Renal pelvis (tissue), 12 donors: Measurements from ENCODE around the gene PTN. TPM values are rescaled to one million over a fixed set of nuclear protein-coding genes. Genes with fewer than 3 reads are reported as not detected.
A peak's percentile ranks its signal among the peaks of the same experiment; 100 is the strongest.

ENCODE experiments used
- DNase-seq: peaks from one replicate; pipeline ENCODE4 v3.0.0-alpha.2; 2013
- long read RNA-seq, 16 experiments: transcript quantifications; one replicate each; lab custom pipeline, GENCODE V29; 2026
- polyA plus RNA-seq, 3 donors: library from polyadenylated mRNA; unstranded; fragments of 120-200 nt; gene quantifications; one replicate each; pipeline ENCODE4 v1.2.1, GENCODE V29; 2013; ENCODE audit not compliant: insufficient read length in 3 of 3

The PTN gene, protein sequence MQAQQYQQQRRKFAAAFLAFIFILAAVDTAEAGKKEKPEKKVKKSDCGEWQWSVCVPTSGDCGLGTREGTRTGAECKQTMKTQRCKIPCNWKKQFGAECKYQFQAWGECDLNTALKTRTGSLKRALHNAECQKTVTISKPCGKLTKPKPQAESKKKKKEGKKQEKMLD
- polyA plus RNA-seq: 100 to 1,000 TPM; 135 to 200 (median 141) TPM
- long read RNA-seq, donor 1, transcript PTN-201 (5 exons, 1,614 nt): major isoform, 76 of 127 reads
- long read RNA-seq, donor 1, partial matches to known transcripts: 37 of 127 reads
- long read RNA-seq, donor 1, other reads (novel, unspliced or antisense): 14 of 127 reads
- long read RNA-seq, donor 2, transcript PTN-201 (5 exons, 1,614 nt): major isoform, 102 of 198 reads
- long read RNA-seq, donor 2, partial matches to known transcripts: 74 of 198 reads
- long read RNA-seq, donor 2, other reads (novel, unspliced or antisense): 22 of 198 reads
- long read RNA-seq, donor 3, transcript PTN-201 (5 exons, 1,614 nt): major isoform, 91 of 199 reads
- long read RNA-seq, donor 3, partial matches to known transcripts: 88 of 199 reads
- long read RNA-seq, donor 3, other reads (novel, unspliced or antisense): 20 of 199 reads
- long read RNA-seq, donor 4, transcript PTN-201 (5 exons, 1,614 nt): major isoform, 83 of 153 reads
- long read RNA-seq, donor 4, partial matches to known transcripts: 56 of 153 reads
- long read RNA-seq, donor 4, other reads (novel, unspliced or antisense): 14 of 153 reads
- long read RNA-seq, donor 5, transcript PTN-201 (5 exons, 1,614 nt): major isoform, 34 of 107 reads
- long read RNA-seq, donor 5, partial matches to known transcripts: 65 of 107 reads
- long read RNA-seq, donor 5, other reads (novel, unspliced or antisense): 8 of 107 reads
- long read RNA-seq, donor 6, transcript PTN-201 (5 exons, 1,614 nt): major isoform, 45 of 85 reads
- long read RNA-seq, donor 6, partial matches to known transcripts: 34 of 85 reads
- long read RNA-seq, donor 6, other reads (novel, unspliced or antisense): 6 of 85 reads
- long read RNA-seq, donor 7, transcript PTN-201 (5 exons, 1,614 nt): major isoform, 57 of 239 reads
- long read RNA-seq, donor 7, partial matches to known transcripts: 170 of 239 reads
- long read RNA-seq, donor 7, other reads (novel, unspliced or antisense): 11 of 239 reads
- long read RNA-seq, donor 8, transcript PTN-201 (5 exons, 1,614 nt): major isoform, 37 of 58 reads
- long read RNA-seq, donor 8, partial matches to known transcripts: 21 of 58 reads
- long read RNA-seq, donor 8, other reads (novel, unspliced or antisense): 0 of 58 reads
- long read RNA-seq, donor 9, transcript PTN-201 (5 exons, 1,614 nt): major isoform, 114 of 314 reads
- long read RNA-seq, donor 9, partial matches to known transcripts: 200 of 314 reads
- long read RNA-seq, donor 9, other reads (novel, unspliced or antisense): 0 of 314 reads
- long read RNA-seq, donor 10, transcript PTN-201 (5 exons, 1,614 nt): major isoform, 50 of 117 reads
- long read RNA-seq, donor 10, partial matches to known transcripts: 67 of 117 reads
- long read RNA-seq, donor 10, other reads (novel, unspliced or antisense): 0 of 117 reads
- long read RNA-seq, donor 11, transcript PTN-201 (5 exons, 1,614 nt): major isoform, 50 of 119 reads
- long read RNA-seq, donor 11, partial matches to known transcripts: 69 of 119 reads
- long read RNA-seq, donor 11, other reads (novel, unspliced or antisense): 0 of 119 reads
- long read RNA-seq, donor 12, transcript PTN-201 (5 exons, 1,614 nt): major isoform, 75 of 264 reads
- long read RNA-seq, donor 12, partial matches to known transcripts: 175 of 264 reads
- long read RNA-seq, donor 12, other reads (novel, unspliced or antisense): 14 of 264 reads
- long read RNA-seq, donor 13, transcript PTN-201 (5 exons, 1,614 nt): major isoform, 29 of 103 reads
- long read RNA-seq, donor 13, partial matches to known transcripts: 67 of 103 reads
- long read RNA-seq, donor 13, other reads (novel, unspliced or antisense): 7 of 103 reads
- long read RNA-seq, donor 14, transcript PTN-201 (5 exons, 1,614 nt): major isoform, 80 of 269 reads
- long read RNA-seq, donor 14, partial matches to known transcripts: 176 of 269 reads
- long read RNA-seq, donor 14, other reads (novel, unspliced or antisense): 13 of 269 reads
- long read RNA-seq, donor 15, transcript PTN-201 (5 exons, 1,614 nt): major isoform, 71 of 148 reads
- long read RNA-seq, donor 15, partial matches to known transcripts: 68 of 148 reads
- long read RNA-seq, donor 15, other reads (novel, unspliced or antisense): 8 of 148 reads
- long read RNA-seq, donor 16, transcript PTN-201 (5 exons, 1,614 nt): major isoform, 103 of 218 reads
- long read RNA-seq, donor 16, partial matches to known transcripts: 100 of 218 reads
- long read RNA-seq, donor 16, other reads (novel, unspliced or antisense): 15 of 218 reads

DNA sequence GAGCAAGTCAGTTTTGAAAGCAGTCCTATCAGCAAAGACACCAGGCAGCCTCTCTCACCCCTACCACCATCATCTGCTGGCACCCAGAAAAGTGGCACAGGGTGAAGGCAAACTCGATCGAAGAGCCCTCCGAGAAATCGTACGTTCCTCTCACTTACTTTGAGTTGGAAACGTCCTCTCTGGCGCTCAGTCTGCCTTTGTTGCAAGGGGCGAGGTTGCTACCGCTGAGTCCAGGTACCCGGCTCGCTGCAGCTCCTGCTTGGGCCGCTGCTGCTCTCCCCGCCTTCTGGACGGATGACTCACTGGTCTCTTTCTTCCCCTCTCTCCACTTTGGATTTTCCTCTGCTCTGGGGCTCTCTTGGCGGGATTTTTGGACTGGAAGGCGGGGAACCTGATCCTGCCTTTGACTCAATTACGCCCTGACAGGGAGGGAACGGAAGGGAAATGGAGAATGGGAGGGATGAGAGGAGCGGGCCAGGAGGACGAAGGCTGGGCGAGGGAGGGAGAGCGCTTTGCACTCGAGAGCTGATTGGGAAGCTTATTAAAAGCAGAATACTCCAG, at the start of gene PTN:
Gene PTN (minus strand): TSS at position 453 of the 561 bp plus-strand sequence. CDS start 88,760 bp downstream, outside the sequence.
- DNase-seq: peak; percentile 70

DNA sequence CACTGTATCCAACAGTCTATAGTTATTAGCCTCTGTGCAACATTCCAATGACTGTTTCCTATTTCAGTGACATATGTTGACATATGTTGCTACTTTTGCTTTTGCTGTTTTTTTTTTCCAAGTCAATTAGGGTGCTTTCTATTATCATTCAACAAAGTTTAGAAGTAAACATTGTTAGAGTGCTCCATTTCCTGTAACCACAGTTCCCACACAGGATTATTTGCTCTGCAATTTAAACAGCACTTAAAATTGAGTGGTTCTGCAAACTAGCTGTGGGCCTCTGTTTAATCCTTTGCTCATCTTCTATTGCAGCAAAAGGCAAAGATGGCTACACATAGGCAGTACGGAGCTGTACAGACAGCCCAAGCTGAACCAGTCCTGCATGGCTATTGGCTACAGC, 46.5 kb upstream of the PTN start:
- no peak for DNase-seq

DNA sequence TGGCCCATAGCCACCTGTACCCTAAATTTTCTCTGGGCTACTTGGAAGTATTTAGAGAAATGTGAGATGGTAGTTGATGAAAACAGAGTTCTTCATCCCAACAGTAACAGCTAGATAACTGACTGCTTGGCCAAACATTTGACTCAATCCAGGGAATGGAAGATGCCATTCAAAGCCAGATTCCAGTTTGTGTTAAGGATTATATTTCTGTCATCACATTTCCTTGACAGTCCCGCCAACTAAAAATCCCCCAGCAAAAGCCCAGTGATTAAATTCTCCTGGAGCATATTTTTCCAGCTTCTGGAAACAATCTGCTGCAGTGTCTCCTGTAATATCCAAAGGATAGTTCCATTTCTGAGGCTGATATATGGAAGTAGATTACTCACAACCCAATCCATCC, 45.4 kb upstream of the PTN start:
- no peak for DNase-seq

DNA sequence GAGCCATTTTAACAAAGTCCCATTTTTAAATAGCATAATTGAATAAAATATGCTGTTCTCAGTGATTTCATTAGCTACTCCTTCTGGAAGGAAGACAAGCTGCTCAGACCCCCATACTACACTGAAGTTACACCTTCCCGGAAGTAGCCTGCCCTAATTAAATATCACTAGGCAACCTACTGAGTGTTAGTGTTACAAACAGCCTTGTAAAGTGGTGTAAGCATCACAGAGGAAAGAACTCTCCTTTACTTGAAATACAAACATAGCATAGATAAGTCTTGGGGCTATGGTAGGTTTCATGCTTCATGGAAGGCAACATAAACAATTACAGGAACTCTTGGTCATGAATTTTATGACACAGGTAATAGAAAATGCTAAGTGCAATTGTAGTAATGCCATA, 43.4 kb upstream of the PTN start:
- DNase-seq: no peak

DNA sequence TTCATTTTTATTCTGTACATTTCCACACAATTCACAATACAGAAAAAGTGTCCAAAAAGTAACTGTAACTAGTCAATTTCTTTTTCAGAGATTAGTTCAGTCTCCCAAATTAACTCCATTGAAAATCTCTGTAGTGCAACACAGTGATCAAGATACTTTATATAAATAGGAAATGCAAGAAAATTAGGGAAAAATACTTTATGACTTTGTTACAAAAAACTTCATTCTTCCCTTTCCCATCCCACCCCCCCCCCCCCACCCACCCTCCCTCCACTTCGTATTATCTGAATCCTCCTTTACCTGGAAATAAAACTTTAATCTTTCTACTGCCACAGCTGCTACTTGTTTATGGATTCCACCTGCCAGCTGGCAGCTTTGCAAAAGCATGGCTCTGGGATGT, 37.5 kb upstream of the PTN start:
- DNase-seq: no peak

DNA sequence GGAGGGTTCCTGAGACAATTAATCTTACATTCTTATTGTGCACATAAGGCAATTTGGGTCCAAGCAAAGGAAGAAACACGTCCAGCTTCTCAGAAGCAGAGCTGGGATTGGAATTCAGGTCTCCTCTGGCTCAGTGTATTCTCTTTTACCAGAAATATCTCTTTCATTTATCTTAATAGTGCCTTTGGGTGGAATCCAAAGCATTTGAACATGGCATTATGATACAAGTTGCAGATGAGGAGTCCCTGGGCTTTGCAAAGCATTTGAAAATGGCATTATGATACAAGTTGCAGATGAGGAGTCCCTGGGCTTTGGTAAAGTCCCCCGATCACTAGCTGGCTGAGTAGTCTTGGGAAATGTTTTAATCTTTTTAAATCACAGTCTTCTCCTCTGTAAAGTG, 30.0 kb upstream of the PTN start:
- no peak for DNase-seq

DNA sequence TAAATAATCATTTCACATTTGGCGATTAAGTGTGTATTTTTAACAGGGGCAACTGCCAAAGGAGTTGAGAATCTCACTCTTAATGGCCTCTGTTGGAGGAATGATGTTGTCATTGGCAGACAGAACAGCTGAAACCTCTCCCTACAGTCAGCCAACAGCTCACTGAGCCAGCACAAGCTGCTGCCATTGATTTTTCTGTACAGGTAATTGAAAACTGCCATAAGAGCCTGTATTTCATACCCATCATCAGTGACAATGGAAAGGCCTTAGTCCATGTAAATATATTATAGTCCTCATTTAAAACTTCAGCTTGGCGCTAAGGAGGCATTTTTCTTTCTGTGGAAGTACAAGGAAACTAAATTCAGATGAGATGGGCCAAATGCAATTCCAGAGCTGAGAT, 28.1 kb upstream of the PTN start:
- no peak for DNase-seq

DNA sequence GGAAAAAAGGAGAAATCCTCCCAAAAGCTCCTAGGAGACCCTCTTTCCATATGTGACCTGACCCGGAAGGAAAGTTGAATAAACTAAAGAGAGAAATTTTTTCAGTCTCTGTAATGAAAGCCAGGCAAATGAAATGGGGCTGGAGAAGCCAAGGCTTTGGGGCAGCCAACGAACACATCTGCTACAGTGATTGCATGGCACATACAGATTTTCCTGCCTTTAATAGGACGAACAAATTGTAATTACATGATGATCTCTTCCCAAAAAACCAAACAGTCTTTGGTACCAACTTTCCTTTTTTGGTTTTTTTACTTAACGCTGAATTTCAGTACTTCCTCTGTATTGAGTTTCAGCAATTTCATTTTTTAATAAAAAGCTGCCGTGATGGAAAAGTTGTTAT, 23.5 kb upstream of the PTN start:
- DNase-seq: no peak

DNA sequence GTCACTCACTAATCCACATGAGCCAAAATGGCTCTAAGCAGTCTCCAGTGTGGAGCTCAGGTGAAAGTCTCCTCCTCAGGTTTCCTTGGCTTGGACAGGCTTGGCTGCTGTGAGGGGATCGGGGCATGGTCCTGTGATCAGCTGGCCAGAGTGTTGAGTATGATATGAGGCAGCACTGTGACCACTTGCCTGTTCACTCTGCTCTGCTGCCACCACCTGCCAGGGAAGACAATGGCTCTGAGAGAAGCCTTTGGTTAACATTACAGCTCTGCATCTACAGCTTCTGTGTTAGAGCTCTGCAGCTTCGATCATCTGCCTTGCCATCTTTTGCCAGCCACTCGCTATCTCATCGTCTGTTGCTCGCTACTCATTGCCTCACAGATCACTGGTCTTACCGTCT, 20.1 kb upstream of the PTN start:
- no peak for DNase-seq

DNA sequence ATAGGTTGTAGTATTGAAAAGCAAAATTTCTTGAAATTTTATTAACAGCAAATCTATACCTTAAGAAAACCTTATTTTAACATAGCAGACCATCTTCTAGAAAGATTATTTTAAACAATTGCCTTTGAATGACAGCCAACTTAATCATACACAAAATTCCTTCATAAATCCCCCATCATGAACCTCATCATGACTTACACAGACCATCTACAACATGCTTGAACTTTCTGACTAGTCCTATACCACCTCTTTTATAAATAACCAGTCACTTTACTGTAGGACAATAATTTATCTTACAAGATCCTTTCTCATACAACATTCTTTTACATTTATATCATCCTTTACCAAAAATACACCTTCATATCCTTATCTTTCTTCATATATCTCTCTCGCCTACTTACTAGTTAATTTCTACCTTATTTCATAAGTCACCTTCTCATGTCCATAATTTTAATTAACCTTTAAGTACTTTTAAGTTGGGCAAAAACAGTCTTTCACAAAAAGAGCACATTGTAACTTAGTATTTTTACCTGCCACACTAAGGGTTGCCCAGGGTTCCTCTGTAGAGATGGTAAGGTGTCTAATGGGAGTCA, 16.6 kb upstream of the PTN start:
- DNase-seq: no peak

DNA sequence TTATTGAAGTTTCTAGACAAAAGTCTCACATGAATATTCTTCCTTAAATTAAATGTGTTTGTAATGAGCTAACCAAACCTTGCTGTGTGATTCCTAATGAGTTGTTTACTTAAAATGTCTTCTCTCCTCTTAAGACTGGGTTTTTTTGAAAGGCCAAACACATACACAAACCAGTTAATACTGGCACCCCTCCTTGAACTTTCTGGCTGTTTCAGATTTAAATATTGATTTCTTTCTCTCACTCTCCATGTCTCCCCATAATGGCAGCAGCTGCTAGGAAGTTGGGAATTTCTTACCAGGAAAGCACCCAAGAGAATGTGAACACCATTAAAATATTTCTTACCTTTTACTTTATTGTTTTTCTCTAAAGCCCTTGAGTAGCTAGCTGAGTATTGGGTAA, 11.4 kb upstream of the PTN start:
- no peak for DNase-seq

DNA sequence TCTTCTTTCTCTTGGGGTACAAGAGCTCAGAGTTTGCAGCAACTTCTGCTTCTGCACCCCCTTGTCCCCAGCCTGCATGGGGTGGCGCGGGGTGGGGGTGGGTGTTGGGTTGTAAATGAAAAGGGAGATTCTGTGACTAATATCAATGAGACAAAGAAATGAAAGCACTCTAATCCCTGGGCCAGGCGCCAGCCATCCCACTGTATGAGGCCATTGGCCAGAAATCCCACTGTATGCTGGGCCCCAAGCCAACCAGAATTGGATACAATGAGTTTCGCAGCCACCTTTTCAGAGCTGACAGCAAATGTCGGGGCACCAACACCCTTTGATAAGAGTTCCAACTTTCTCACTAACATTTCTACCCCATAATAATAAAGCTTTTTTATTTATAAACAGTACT, 10.9 kb upstream of the PTN start:
- no peak for DNase-seq

DNA sequence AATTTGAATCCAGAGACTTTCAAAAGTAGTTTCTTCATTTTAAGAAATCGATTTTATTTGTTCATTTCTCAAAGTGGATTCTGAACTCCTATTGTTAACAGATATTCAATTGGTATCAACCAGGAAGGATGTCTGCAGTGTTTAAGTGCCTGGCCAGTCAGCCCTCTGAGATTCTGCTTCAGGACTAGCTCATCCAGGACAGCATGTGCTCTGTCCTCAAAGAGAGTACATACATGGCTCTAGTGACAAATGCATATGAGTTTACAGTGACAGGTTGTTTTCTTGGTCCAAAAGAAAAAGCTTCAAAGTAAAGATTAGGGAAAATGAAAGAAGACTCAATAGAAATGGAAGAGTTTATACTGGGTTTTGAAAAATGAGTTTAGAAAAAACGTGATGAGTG, 8.4 kb upstream of the PTN start:
- no peak for DNase-seq

DNA sequence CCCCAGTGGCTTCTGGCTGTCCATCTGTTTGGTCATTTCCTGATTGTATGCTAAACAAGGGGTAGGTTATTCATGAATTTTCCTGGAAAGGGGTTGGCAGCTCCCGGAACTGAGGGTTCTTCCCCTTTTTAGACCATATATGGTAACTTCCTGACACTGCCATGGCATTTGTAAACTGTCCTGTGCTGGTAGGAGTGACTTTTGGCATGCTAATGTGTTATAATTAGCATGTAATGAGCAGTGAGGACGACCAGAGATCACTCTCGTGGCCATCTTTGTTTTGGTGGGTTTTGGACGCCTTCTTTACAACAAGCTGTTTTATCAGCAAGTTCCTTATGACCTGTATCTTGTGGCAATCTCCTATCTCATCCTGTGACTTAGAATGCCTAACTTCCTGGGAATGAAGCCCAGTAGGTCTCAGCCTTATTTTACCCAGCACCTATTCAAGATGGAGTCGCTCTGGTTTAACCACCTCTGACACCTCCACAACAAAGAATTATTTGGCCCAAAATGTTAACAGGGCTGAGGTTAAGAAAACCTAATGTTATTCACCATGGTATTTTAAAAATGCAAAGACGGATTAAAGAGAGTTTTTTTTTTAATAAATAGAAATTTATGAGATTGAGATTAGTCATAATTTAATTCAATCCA, 2.4 kb upstream of the PTN start:
- no peak for DNase-seq

DNA sequence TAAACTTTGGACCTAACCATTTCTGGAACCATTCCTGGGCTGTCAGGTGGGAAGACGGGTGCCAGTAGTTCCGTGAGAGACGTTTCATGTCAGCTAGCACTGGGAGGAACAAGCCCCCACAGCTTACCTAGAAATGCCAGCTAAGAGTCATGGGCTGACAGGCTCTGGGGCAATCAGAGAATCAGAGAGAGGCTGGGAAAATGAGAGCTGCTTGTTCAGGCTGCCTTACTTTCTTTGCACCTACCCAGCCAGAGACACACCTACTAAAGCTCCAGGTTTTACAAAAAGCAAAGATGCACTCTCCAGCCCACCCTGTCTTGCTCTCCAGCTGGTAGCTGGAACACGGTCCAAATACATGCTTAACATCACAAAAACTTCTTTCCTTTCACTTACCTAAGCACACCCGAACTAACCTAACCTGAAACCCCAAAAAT, 688 bp downstream of the PTN start:
- DNase-seq: no peak

DNA sequence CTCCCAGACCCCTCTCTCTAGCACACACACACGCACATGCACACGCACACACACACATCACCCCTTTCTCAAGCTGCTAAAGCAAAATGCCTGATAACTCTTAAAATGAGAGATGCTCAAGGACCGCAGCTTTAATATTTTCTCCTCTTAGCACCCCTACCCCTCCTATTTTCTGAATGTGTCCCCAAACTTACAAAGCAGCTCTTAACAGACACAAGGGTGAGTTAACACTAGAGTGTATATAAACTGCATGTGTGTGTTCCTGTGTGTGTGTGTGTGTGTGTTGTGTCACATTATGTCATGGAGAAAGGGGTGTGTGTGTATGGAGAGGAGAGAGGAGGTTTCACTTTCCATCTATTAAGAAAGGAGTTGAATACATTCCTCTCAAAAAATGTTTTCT, 1.3 kb downstream of the PTN start:
- DNase-seq: no peak

DNA sequence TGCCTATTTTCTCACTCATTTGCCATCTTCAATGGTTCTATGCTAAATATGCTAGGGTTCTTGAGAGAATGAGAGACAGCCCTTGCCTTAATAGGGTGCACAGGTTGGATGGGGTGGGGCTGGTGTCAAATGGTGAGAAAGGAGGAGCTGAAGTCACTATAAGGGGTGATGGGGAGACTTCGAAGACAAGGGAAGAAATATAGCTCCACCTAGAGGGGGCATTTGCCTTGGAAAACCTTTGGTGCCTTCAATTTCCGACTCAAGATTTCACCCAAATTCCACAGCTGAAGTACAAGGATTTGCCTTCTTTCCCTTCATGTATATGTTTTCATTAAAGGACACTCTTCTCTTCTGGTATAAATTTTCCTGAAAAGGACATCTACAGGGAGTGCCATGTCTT, 5.6 kb downstream of the PTN start:
- DNase-seq: no peak

DNA sequence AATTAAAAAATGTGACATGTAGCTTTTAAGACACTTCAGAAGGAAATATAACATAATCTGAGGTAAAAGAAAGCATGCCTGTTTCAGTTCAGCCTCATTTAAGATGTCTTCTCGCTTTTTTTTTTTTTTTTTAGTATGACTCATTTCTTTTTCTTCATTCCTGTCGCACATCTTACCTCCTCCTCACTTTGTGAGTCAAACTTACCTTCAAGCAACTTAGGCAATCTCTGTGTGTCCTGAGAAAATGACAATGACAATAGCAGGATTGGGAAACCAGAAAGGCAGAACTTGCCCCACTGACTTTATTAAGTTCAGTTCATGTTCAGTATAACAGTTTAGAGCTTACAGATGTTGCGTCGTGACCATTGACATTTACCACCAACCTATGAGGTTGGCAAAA, 7.7 kb downstream of the PTN start:
- no peak for DNase-seq
